OCI-LY1 (cell line): Measurements from ENCODE around the gene KRT5.
"Not testable (repeated sequence)": the region's sequence is repeated elsewhere in the genome, so short reads cannot be mapped to it uniquely, and the experiment has no call there.

Source experiments
- CTCF ChIP-seq: fragments of 200-600 bp; sonication (generic), shearing (Covaris generic); IDR thresholded peaks from 2 replicates; pipeline ENCODE4 v1.5.1; 2017; ENCODE audit warnings: mild to moderate bottlenecking, antibody characterized with exemption, low read length, moderate library complexity, mixed read lengths
- EZH2 ChIP-seq: fragments of 200-600 bp; sonication (generic), shearing (Covaris generic); IDR thresholded peaks from 2 replicates; pipeline ENCODE4 v1.8.0; 2017; ENCODE audit warnings: borderline replicate concordance, mixed run types, mild to moderate bottlenecking, antibody characterized with exemption, low read length, moderate library complexity, mixed read lengths

GRCh38 chr12:52500574-52500973 lies 19.6 kb downstream of the KRT5 start:
- not testable (repeated sequence) for TF ChIP-seq EZH2, CTCF
